ENCODE results near the gene FPR1. TPM values are rescaled to one million over a fixed set of nuclear protein-coding genes. Genes with fewer than 3 reads are reported as not detected.

The FPR1 gene
- polyA plus RNA-seq, 1 experiment = not detected

GRCh38 chr19:51798062-51798461 is 46.4 kb upstream of the FPR1 start:
- no peaks in the 10 kb centered on the region for H3K36me3 ChIP-seq (ENCODE audit: control insufficient read depth, insufficient read depth, low read length)
- CTCF ChIA-PET = interaction anchor here (0.6 to 2.4 kb wide), 2 partner anchors 20 to 421 kb away, joined by 3 to 10 read pairs; no protein-coding TSS in a partner anchor
- no peaks in the 10 kb centered on the region for H3K27me3 ChIP-seq (ENCODE audit: control insufficient read depth, insufficient read depth, low read length)
- DNase-seq (ENCODE audit: low read depth) = no peak
- TF ChIP-seq CTCF (IDR thresholded peaks at IDR 0.05; ENCODE audit: insufficient read depth, low read depth, low read length) = no peak
- H3K4me3 ChIP-seq (ENCODE audit: low read depth, low read length) = no peak overlapping the region
- POLR2A ChIA-PET = no interaction called here

DNA sequence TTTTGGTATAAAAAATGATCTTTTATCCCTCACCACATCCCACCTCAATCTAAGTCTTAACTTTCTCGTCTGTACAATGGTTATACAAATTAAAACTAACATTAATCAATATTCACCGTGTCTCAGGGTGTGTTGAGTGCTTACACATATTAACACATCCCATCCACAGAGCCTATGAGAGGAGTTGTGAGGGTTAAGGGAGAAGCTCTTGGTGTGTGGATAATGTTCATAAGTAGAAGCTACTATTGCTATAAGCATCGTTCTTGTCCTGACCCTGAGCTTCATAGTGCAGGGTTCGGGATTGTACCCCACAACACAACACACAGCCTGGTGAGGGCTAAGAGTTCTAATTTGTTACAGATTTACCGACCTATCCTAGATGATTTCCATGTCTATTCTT is 45.8 kb upstream of the FPR1 start:
- no peak overlapping the region for H3K4me3 ChIP-seq (ENCODE audit: low read depth, low read length)
- ChIA-PET POLR2A (no interaction called here), CTCF (no interaction called here)
- no peak for TF ChIP-seq CTCF (IDR thresholded peaks at IDR 0.05; ENCODE audit: insufficient read depth, low read depth, low read length)
- DNase-seq (ENCODE audit: low read depth) = no peak
- H3K27me3 ChIP-seq (ENCODE audit: control insufficient read depth, insufficient read depth, low read length) = no peaks in the 10 kb centered on the region
- no peaks in the 10 kb centered on the region for H3K36me3 ChIP-seq (ENCODE audit: control insufficient read depth, insufficient read depth, low read length)

DNA sequence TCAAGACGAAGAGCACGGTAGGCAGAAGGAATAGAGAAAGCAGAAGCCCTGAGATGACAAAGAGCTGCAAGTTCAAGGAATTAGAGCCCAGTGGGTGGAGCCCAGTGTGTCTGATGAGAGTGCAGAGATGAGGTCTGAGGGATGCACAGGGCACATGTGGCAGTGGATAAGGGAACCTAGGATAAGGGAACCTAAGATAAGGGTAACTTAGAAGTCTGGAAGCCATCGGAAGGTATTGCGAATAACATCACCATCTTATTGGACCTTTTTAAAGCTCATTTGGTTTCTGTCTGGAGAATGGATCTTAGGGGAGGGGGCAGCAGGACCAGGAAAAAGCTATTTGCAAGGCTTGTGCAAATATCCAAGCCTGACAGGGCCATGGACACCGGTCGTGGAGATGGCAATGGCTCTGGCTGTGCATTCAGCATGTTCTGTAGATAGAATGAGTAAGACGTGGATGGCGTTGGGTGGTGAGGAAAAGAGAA is 44.6 kb upstream of the FPR1 start:
- no peak for DNase-seq (ENCODE audit: low read depth)
- ChIA-PET POLR2A (no interaction called here), CTCF (interaction anchor here (0.6 to 0.7 kb wide), 2 partner anchors 12 to 34 kb away, joined by 3 read pairs; no protein-coding TSS in a partner anchor)
- H3K27me3 ChIP-seq (ENCODE audit: control insufficient read depth, insufficient read depth, low read length) = no peaks in the 10 kb centered on the region
- no peak for TF ChIP-seq CTCF (IDR thresholded peaks at IDR 0.05; ENCODE audit: insufficient read depth, low read depth, low read length)
- no peak overlapping the region for H3K4me3 ChIP-seq (ENCODE audit: low read depth, low read length)
- no peaks in the 10 kb centered on the region for H3K36me3 ChIP-seq (ENCODE audit: control insufficient read depth, insufficient read depth, low read length)

DNA sequence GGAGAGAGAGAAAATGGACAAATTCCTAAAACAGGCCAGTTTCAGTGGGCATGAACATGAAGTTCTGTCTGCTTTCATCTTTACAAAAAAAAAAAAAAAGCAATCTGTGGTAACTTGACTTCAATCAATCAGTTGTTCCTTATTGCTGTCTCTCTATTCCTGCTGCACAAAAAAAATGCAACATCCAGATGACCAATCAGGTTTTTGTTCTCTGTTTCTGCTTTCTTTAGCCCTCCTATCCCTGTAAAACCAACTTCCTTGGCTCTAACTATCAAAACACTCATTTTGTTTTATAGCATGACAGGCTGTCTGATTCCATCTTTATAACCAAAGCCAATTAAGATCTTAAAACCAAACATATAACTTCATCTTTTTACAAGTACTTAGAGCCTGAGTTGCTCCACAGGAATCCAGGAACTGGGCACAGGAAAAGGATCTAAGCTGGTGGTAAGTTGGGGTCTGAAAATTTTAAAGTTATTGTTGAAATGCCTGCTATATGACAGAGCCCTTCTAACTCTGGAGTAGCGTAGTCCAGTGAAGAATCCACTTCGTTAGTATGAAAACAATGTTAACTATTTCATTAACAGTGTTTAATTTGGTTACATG is 43.3 kb upstream of the FPR1 start, which contains the start of gene FPR3:
Gene FPR3 (plus strand): TSS at position 273 of the 606 bp plus-strand sequence. CDS start 28,592 bp downstream, outside the sequence.
- Histone ChIP-seq H3K27me3 (ENCODE audit: control insufficient read depth, insufficient read depth, low read length) (no peaks in the 10 kb centered on the region), H3K4me3 (ENCODE audit: low read depth, low read length) (no peak within 1 kb of the TSS), H3K36me3 (ENCODE audit: control insufficient read depth, insufficient read depth, low read length) (no peaks in the 10 kb centered on the region)
- ChIA-PET POLR2A (no interaction called here), CTCF (no interaction called here)
- DNase-seq (ENCODE audit: low read depth) = no peak
- TF ChIP-seq CTCF (IDR thresholded peaks at IDR 0.05; ENCODE audit: insufficient read depth, low read depth, low read length) = no peak

GRCh38 chr19:51793994-51794393 is 42.3 kb upstream of the FPR1 start:
- POLR2A ChIA-PET = no interaction called here

More at GRCh38 chr19:51793994-51794393, 42.3 kb upstream of the FPR1 start:
- no peak for DNase-seq (ENCODE audit: low read depth)
- H3K4me3 ChIP-seq (ENCODE audit: low read depth, low read length) = no peak overlapping the region
- no peaks in the 10 kb centered on the region for H3K27me3 ChIP-seq (ENCODE audit: control insufficient read depth, insufficient read depth, low read length)
- CTCF ChIA-PET = no interaction called here
- H3K36me3 ChIP-seq (ENCODE audit: control insufficient read depth, insufficient read depth, low read length) = no peaks in the 10 kb centered on the region
- no peak for TF ChIP-seq CTCF (IDR thresholded peaks at IDR 0.05; ENCODE audit: insufficient read depth, low read depth, low read length)

All from BJ (cell line).